Prostate gland (tissue), 2 donors: ENCODE data around the gene TMEM52B.

Source experiments
- CTCF ChIP-seq, 4 experiments: fragments of 200-600 bp in 2 of 4; fragments of 450-650 bp in 2 of 4; sonication (generic) in 2 of 4; IDR thresholded peaks; 1 replicate in 3 of 4; 2 replicates in 1 of 4; pipeline ENCODE4 v1.5.1; 2016 to 2019; ENCODE audit warnings: antibody characterized with exemption in 4 of 4, mild to moderate bottlenecking in 2 of 4, moderate library complexity in 2 of 4
- POLR2A ChIP-seq: fragments of 450-650 bp; IDR thresholded peaks from one replicate; pipeline ENCODE4 v1.6.1; 2016; ENCODE audit warnings: antibody characterized with exemption, mild to moderate bottlenecking

DNA sequence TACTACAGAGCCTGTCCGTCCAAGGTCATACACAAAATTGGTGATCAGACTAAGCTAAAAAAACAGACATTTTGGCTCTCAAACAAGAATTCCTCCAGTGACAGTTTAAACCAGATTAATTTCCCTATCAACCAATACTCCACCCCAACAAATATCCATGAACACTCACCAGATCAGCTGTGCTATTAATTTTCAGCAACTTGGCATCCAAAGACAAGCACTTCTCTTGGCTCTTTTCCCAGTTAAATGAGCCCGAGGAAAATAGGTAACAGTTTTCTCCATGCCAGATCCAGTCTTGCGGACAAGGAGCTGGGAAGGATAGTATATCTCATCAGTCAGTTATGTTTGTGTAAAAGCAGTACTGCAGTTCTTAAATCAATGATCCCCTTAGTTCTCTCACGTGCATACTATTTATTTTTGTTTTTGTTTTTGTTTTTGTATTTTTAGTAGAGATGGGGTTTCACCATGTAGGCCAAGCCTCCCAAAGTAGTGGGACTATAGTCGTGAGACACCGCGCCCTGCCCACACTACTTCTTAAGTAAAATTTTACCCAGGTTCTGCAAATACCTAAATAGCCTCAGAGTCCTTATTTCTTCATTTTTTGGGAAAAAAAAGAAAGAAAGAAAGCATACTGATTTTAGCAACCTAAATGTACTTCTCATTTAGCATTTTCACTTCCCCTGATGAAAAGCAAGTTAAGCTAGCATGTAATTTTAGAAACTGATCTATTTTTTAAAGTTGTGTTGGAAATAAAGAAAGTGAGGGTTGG, 18.0 kb upstream of the TMEM52B start:
- TF ChIP-seq CTCF (IDR thresholded peaks at IDR 0.05): no peak
- no peak for TF ChIP-seq POLR2A
